SHP77 treated with DMSO at 0.1 percent for 48 hours (cell line): ENCODE data around the gene RAG2.

ENCODE experiments used
- DNase-seq: peaks from one replicate; lab custom pipeline; 2025; lab: John Stamatoyannopoulos, UW

RAG2 gene

GRCh38 chr11:36598051-36598450 lies at the start of gene RAG2:
Gene RAG2 (minus strand): TSS chr11:36598236. CDS start chr11:36594168, 4,068 bp downstream.
- DNase-seq, result no peak

GRCh38 chr11:36638556-36638955 lies 40.5 kb upstream of the RAG2 start:
- no peak for DNase-seq

GRCh38 chr11:36635066-36635862 lies 37.2 kb upstream of the RAG2 start:
- no peak for DNase-seq

- no peak for DNase-seq
These were observed 33.7 kb upstream of the RAG2 start for GRCh38 chr11:36631774-36632173.

GRCh38 chr11:36628765-36629244 lies 30.8 kb upstream of the RAG2 start:
- DNase-seq, result no peak

GRCh38 chr11:36628141-36628540 lies 30.1 kb upstream of the RAG2 start:
- DNase-seq, result no peak

GRCh38 chr11:36627471-36627870 lies 29.4 kb upstream of the RAG2 start:
- no peak for DNase-seq

GRCh38 chr11:36627006-36627405 lies 29.0 kb upstream of the RAG2 start:
- no peak for DNase-seq

- DNase-seq, result no peak
These were observed 25.5 kb upstream of the RAG2 start for GRCh38 chr11:36623494-36623893.

- DNase-seq, result peak; percentile 20
These were observed 24.5 kb upstream of the RAG2 start for GRCh38 chr11:36622431-36623136.

GRCh38 chr11:36620246-36620645 lies 22.2 kb upstream of the RAG2 start:
- DNase-seq, result no peak

- DNase-seq, result no peak
These were observed 21.5 kb upstream of the RAG2 start for GRCh38 chr11:36619502-36619901.

- no peak for DNase-seq
These were observed 20.5 kb upstream of the RAG2 start for GRCh38 chr11:36618363-36619047.

- DNase-seq, result no peak
These were observed 19.7 kb upstream of the RAG2 start for GRCh38 chr11:36617543-36618362.

- DNase-seq, result no peak
These were observed 17.8 kb upstream of the RAG2 start for GRCh38 chr11:36615826-36616225.

GRCh38 chr11:36609383-36609782 lies 11.3 kb upstream of the RAG2 start:
- DNase-seq, result no peak

- DNase-seq, result no peak
These were observed 10.6 kb upstream of the RAG2 start for GRCh38 chr11:36608491-36609199.

GRCh38 chr11:36605221-36606216 lies 7.5 kb upstream of the RAG2 start:
- no peak for DNase-seq

GRCh38 chr11:36602135-36602534 lies 4.1 kb upstream of the RAG2 start:
- DNase-seq, result no peak

- no peak for DNase-seq
These were observed 3.1 kb upstream of the RAG2 start for GRCh38 chr11:36601155-36601554.
